Smooth muscle cell (in vitro differentiated cells): ENCODE measurements around the gene PCNX2. TPM values are rescaled to one million over a fixed set of nuclear protein-coding genes. Genes with fewer than 3 reads are reported as not detected.

ENCODE experiments used
- DNase-seq: peaks from one replicate; lab custom pipeline; 2025; ENCODE audit not compliant: unreplicated experiment; lab: John Stamatoyannopoulos, UW
- H2AFZ ChIP-seq: fragments of 200-600 bp; sonication (generic); 2 replicates; pipeline ENCODE4 v1.6.0; 2016; ENCODE audit warnings: antibody characterized with exemption, low read depth, mild to moderate bottlenecking
- H3F3A ChIP-seq: fragments of 200-600 bp; sonication (generic); 2 replicates; pipeline ENCODE4 v1.6.0; 2017; ENCODE audit warnings: antibody characterized with exemption, low read depth
- H3K27ac ChIP-seq: fragments of 200-600 bp; sonication (generic); 2 replicates; pipeline ENCODE4 v1.5.1; 2016; ENCODE audit warnings: low read depth, mild to moderate bottlenecking
- H3K27me3 ChIP-seq: fragments of 200-600 bp; sonication (generic); 2 replicates; pipeline ENCODE4 v1.6.1; 2016; ENCODE audit warnings: low read depth, mild to moderate bottlenecking
- H3K36me3 ChIP-seq: fragments of 200-600 bp; sonication (generic); 2 replicates; pipeline ENCODE4 v1.5.1; 2016; ENCODE audit warnings: low read depth
- H3K4me1 ChIP-seq: fragments of 200-600 bp; sonication (generic); 2 replicates; pipeline ENCODE4 v1.5.1; 2016; ENCODE audit warnings: low read depth
- H3K4me2 ChIP-seq: fragments of 200-600 bp; sonication (generic); 2 replicates; pipeline ENCODE4 v1.6.0; 2016; ENCODE audit warnings: mild to moderate bottlenecking
- H3K4me3 ChIP-seq: fragments of 200-600 bp; sonication (generic); 2 replicates; pipeline ENCODE4 v1.5.1; 2016; ENCODE audit warnings: mild to moderate bottlenecking
- H3K79me2 ChIP-seq: fragments of 200-600 bp; sonication (generic); 2 replicates; pipeline ENCODE4 v1.6.0; 2016; ENCODE audit warnings: low read depth, mild to moderate bottlenecking
- H3K9ac ChIP-seq: fragments of 200-600 bp; sonication (generic); 2 replicates; pipeline ENCODE4 v1.6.0; 2016; ENCODE audit warnings: low read depth
- H3K9me3 ChIP-seq: fragments of 200-600 bp; sonication (generic); replicated peaks from 2 replicates; pipeline ENCODE4 v1.5.1; 2016; ENCODE audit warnings: low read depth
- H4K20me1 ChIP-seq: fragments of 200-600 bp; sonication (generic); 2 replicates; pipeline ENCODE4 v1.6.0; 2016; ENCODE audit warnings: low read depth
- WGBS: methylation state at CpG from one replicate; pipeline ENCODE4 v1.1.7; 2016; ENCODE audit warnings: low lambda C conversion rate; 5-methylcytosine and 5-hydroxymethylcytosine counted together
- polyA plus RNA-seq: library from polyadenylated mRNA; unstranded; fragments of >200 nt; fragmentation: Nextera tagmentation; extraction: Ambion mirVana; gene quantifications from 2 replicates; pipeline ENCODE4 v1.2.1, GENCODE V29; 2016
- total RNA-seq: library from RNA; depleted of rRNA; stranded (reverse); fragments of >200 nt; gene quantifications from 2 replicates; pipeline ENCODE4 v1.2.3, GENCODE V29; 2014
- TF ChIP-seq, protein P1 (sequence below): fragments of 200-600 bp; sonication (generic); IDR thresholded peaks from 2 replicates; pipeline ENCODE4 v1.5.1; 2017; ENCODE audit warnings: borderline replicate concordance, mild to moderate bottlenecking, antibody characterized with exemption; ENCODE audit not compliant: insufficient read depth, poor library complexity, severe bottlenecking

Gene PCNX2
- total and polyA plus RNA-seq, 2 experiments from 2014 or later, result 4.7 to 18.2 TPM

GRCh38 chr1:233015965-233016364 is 279.6 kb downstream of the PCNX2 start:
- no peak overlapping the region for H3K4me2 ChIP-seq
- no peaks in the 10 kb centered on the region for H3F3A ChIP-seq
- TF ChIP-seq, protein P1, sequence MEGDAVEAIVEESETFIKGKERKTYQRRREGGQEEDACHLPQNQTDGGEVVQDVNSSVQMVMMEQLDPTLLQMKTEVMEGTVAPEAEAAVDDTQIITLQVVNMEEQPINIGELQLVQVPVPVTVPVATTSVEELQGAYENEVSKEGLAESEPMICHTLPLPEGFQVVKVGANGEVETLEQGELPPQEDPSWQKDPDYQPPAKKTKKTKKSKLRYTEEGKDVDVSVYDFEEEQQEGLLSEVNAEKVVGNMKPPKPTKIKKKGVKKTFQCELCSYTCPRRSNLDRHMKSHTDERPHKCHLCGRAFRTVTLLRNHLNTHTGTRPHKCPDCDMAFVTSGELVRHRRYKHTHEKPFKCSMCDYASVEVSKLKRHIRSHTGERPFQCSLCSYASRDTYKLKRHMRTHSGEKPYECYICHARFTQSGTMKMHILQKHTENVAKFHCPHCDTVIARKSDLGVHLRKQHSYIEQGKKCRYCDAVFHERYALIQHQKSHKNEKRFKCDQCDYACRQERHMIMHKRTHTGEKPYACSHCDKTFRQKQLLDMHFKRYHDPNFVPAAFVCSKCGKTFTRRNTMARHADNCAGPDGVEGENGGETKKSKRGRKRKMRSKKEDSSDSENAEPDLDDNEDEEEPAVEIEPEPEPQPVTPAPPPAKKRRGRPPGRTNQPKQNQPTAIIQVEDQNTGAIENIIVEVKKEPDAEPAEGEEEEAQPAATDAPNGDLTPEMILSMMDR, result no peak
- no peaks in the 10 kb centered on the region for H3K79me2 ChIP-seq
- H3K27me3 ChIP-seq, result no peaks in the 10 kb centered on the region
- no peak overlapping the region for H3K27ac ChIP-seq
- no peak overlapping the region for H2AFZ ChIP-seq
- 82% methylated on average over 2 of the region's 2 CpGs for WGBS
- H3K4me3 ChIP-seq, result no peak overlapping the region
- peaks cover 12% of the 10 kb centered on the region for H3K4me1 ChIP-seq
- no peaks in the 10 kb centered on the region for H3K9me3 ChIP-seq
- H3K36me3 ChIP-seq, result no peaks in the 10 kb centered on the region
- H3K9ac ChIP-seq, result no peak overlapping the region
- H4K20me1 ChIP-seq, result no peaks in the 10 kb centered on the region
- no peak for DNase-seq

- H2AFZ ChIP-seq, result no peak overlapping the region
- TF ChIP-seq, protein P1, result no peak
- no peaks in the 10 kb centered on the region for H3F3A ChIP-seq
- H3K79me2 ChIP-seq, result no peaks in the 10 kb centered on the region
- no peaks in the 10 kb centered on the region for H4K20me1 ChIP-seq
- H3K27me3 ChIP-seq, result no peaks in the 10 kb centered on the region
- no peak overlapping the region for H3K4me2 ChIP-seq
- no peak for DNase-seq
- no peak overlapping the region for H3K4me3 ChIP-seq
- 100% methylated on average over 1 of the region's 1 CpG for WGBS
- no peaks in the 10 kb centered on the region for H3K36me3 ChIP-seq
- no peak overlapping the region for H3K9ac ChIP-seq
- H3K4me1 ChIP-seq, result no peaks in the 10 kb centered on the region
- no peaks in the 10 kb centered on the region for H3K9me3 ChIP-seq
- H3K27ac ChIP-seq, result no peak overlapping the region
These were observed 283.5 kb downstream of the PCNX2 start for GRCh38 chr1:233012021-233012420.

DNA sequence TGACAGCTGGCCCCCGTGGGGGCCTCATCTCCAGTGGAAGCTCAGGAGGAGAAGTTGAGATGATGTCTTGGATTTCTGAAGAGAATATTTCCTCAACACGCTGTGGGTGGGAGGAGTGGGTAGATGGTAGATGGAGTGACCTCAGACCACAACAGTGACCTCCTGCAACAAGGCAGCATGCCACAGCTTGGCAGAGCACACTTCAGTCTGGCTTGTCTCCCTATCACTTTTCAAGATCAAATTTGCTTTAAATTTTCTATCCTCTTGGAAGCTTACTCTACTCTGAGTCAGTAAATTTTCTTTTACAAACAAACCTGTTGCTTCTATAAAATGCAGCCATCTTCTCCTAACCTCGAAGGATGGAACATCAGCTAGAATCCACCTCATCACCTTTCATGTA is 285.4 kb downstream of the PCNX2 start:
- no peak overlapping the region for H3K4me3 ChIP-seq
- no peak overlapping the region for H3K4me2 ChIP-seq
- WGBS, result 77% methylated on average over 3 of the region's 3 CpGs
- no peaks in the 10 kb centered on the region for H3K4me1 ChIP-seq
- H3K9ac ChIP-seq, result no peak overlapping the region
- DNase-seq, result no peak
- no peaks in the 10 kb centered on the region for H3F3A ChIP-seq
- TF ChIP-seq, protein P1, result no peak
- H3K79me2 ChIP-seq, result no peaks in the 10 kb centered on the region
- no peaks in the 10 kb centered on the region for H3K36me3 ChIP-seq
- no peaks in the 10 kb centered on the region for H3K27me3 ChIP-seq
- H3K9me3 ChIP-seq, result no peaks in the 10 kb centered on the region
- H3K27ac ChIP-seq, result no peak overlapping the region
- no peak overlapping the region for H2AFZ ChIP-seq
- no peaks in the 10 kb centered on the region for H4K20me1 ChIP-seq

DNA sequence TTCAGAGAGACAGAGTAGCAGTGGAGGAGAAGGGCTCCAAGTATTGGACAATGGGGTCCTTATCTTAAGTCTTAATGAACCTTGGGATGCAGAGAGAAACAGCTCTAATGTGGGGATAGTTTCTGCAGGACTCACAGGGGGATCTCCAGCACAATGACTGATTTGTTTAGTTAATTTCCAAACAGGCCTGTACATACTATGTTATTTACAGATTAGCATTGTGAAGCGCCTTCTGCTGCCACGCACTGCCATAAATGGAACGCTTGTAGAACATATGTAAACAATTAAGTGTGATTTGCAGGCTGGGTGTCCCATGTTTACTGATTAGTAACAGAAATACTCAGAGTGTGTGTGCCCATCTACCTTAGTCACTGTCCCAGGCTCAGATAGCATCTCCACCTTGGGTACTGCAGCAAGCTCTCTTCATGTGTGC is 289.0 kb downstream of the PCNX2 start:
- no peak overlapping the region for H2AFZ ChIP-seq
- no peaks in the 10 kb centered on the region for H3K79me2 ChIP-seq
- H4K20me1 ChIP-seq, result no peaks in the 10 kb centered on the region
- no peak overlapping the region for H3K4me2 ChIP-seq
- H3K27ac ChIP-seq, result no peak overlapping the region
- WGBS, result 64% methylated on average over 3 of the region's 3 CpGs
- H3K4me1 ChIP-seq, result no peaks in the 10 kb centered on the region
- H3F3A ChIP-seq, result no peaks in the 10 kb centered on the region
- H3K4me3 ChIP-seq, result no peak overlapping the region
- H3K36me3 ChIP-seq, result no peaks in the 10 kb centered on the region
- no peak overlapping the region for H3K9ac ChIP-seq
- no peaks in the 10 kb centered on the region for H3K27me3 ChIP-seq
- TF ChIP-seq, protein P1, result no peak
- no peaks in the 10 kb centered on the region for H3K9me3 ChIP-seq
- no peak for DNase-seq
